Breast epithelium (tissue), 4 donors: ENCODE measurements around the gene HDAC3. TPM values are rescaled to one million over a fixed set of nuclear protein-coding genes. Genes with fewer than 3 reads are reported as not detected.

Experiments used
- DNase-seq, 2 donors: peaks; one replicate each; pipeline ENCODE4 v3.0.0-alpha.2; 2019; ENCODE audit warnings: low spot score in 2 of 2
- H3K27ac ChIP-seq, 2 donors: fragments of 200-600 bp; sonication (generic) in 1 of 2; one replicate each; pipeline ENCODE4 v1.5.1; 2016 to 2019; ENCODE audit warnings: mild to moderate bottlenecking in 1 of 2
- H3K27me3 ChIP-seq, 2 donors: fragments of 200-600 bp; sonication (generic) in 1 of 2; one replicate each; pipeline versions ENCODE4 v1.5.1 to v1.6.0; 2017 to 2019; ENCODE audit warnings: control low read depth in 1 of 2, mild to moderate bottlenecking in 1 of 2
- H3K36me3 ChIP-seq: fragments of 200-600 bp; one replicate; pipeline ENCODE4 v1.5.1; 2019
- H3K4me1 ChIP-seq, 2 donors: fragments of 200-600 bp; sonication (generic); one replicate each; pipeline ENCODE4 v1.5.1; 2016 to 2019; ENCODE audit warnings: control low read depth in 1 of 2
- H3K4me3 ChIP-seq, 3 donors: fragments of 200-600 bp; sonication (generic); 1 replicate in 2 of 3; 2 replicates in 1 of 3; pipeline ENCODE4 v1.5.1; 2016 to 2019; ENCODE audit warnings: mild to moderate bottlenecking in 3 of 3, moderate library complexity in 2 of 3
- H3K9me3 ChIP-seq, 2 donors: fragments of 200-600 bp; sonication (generic) in 1 of 2; one replicate each; pipeline ENCODE4 v1.5.1; 2016 to 2019; ENCODE audit warnings: control low read depth in 1 of 2
- CTCF ChIP-seq, 3 donors: fragments of 450-650 bp; IDR thresholded peaks; one replicate each; pipeline ENCODE4 v1.5.1; 2016 to 2017; ENCODE audit warnings: antibody characterized with exemption in 3 of 3, mild to moderate bottlenecking in 3 of 3, moderate library complexity in 3 of 3
- POLR2A ChIP-seq: fragments of 450-650 bp; IDR thresholded peaks from one replicate; pipeline ENCODE4 v1.6.1; 2016; ENCODE audit warnings: antibody characterized with exemption, mild to moderate bottlenecking, moderate library complexity
- POLR2AphosphoS5 ChIP-seq, 3 donors: sonication (generic); formaldehyde crosslinking; IDR thresholded peaks; one replicate each; pipeline ENCODE4 v1.6.1; 2017; ENCODE audit warnings: antibody characterized with exemption in 3 of 3
- intact Hi-C: fragments of 100-400 bp; cut with DNase I; formaldehyde crosslinking; loops from one replicate; pipeline ENCODE4 v1.15.1; 2023; ENCODE audit warnings: low total_unique reads
- total RNA-seq, 3 donors: library from RNA; depleted of rRNA; stranded (reverse); fragments of >200 nt; gene quantifications; one replicate each; pipeline ENCODE4 v1.1.0, GENCODE V29; 2016

The HDAC3 gene
- total RNA-seq, 3 donors from 2014 or later, result 50.2 to 52.5 (median 52.1) TPM

- no peaks in the 10 kb centered on the region for H3K27me3 ChIP-seq
- intact Hi-C loops, result no loop called here
- no peaks in the 10 kb centered on the region for H3K36me3 ChIP-seq
- H3K9me3 ChIP-seq, result no peaks in the 10 kb centered on the region
- H3K4me3 ChIP-seq, result no peak overlapping the region
- no peaks in the 10 kb centered on the region for H3K4me1 ChIP-seq
- H3K27ac ChIP-seq, result peak overlapping the region; percentile 10 to 64
- TF ChIP-seq POLR2AphosphoS5 (IDR thresholded peaks at IDR 0.05) (no peak), POLR2A (no peak), CTCF (IDR thresholded peaks at IDR 0.05) (no peak)
- peak in 1 of 2 donors; percentile 26 for DNase-seq
Measured at GRCh38 chr5:141605523-141606277, 30.9 kb downstream of the HDAC3 start.

- Histone ChIP-seq H3K4me3 (no peak overlapping the region), H3K27me3 (no peaks in the 10 kb centered on the region), H3K36me3 (no peaks in the 10 kb centered on the region), H3K9me3 (no peaks in the 10 kb centered on the region), H3K27ac (peak overlapping the region; percentile 44 to 70), H3K4me1 (no peaks in the 10 kb centered on the region)
- intact Hi-C loops, result no loop called here
- DNase-seq, result peak in 1 of 2 donors; percentile 61
- no peak for TF ChIP-seq CTCF (IDR thresholded peaks at IDR 0.05)
- TF ChIP-seq POLR2AphosphoS5 (IDR thresholded peaks at IDR 0.05), result peak in 1 of 3 donors; percentile 49
Measured at GRCh38 chr5:141603923-141604717, 32.5 kb downstream of the HDAC3 start.

GRCh38 chr5:141602606-141603005, 34.0 kb downstream of the HDAC3 start:
- H3K9me3 ChIP-seq, result no peaks in the 10 kb centered on the region
- no peaks in the 10 kb centered on the region for H3K27me3 ChIP-seq
- H3K27ac ChIP-seq, result no peak overlapping the region
- no peaks in the 10 kb centered on the region for H3K4me1 ChIP-seq
- no peak for TF ChIP-seq POLR2AphosphoS5 (IDR thresholded peaks at IDR 0.05)
- TF ChIP-seq POLR2A, result no peak
- TF ChIP-seq CTCF (IDR thresholded peaks at IDR 0.05), result no peak
- H3K36me3 ChIP-seq, result no peaks in the 10 kb centered on the region
- no peak overlapping the region for H3K4me3 ChIP-seq
- intact Hi-C loops, result loop anchor here (1.0 kb wide), 1 partner anchor 27 kb away; no protein-coding TSS in a partner anchor
- DNase-seq, result no peak

- no peaks in the 10 kb centered on the region for H3K4me1 ChIP-seq
- no peak for TF ChIP-seq POLR2AphosphoS5 (IDR thresholded peaks at IDR 0.05)
- no peak for TF ChIP-seq POLR2A
- TF ChIP-seq CTCF (IDR thresholded peaks at IDR 0.05), result no peak
- intact Hi-C loops, result no loop called here
- H3K36me3 ChIP-seq, result no peaks in the 10 kb centered on the region
- H3K9me3 ChIP-seq, result no peaks in the 10 kb centered on the region
- no peaks in the 10 kb centered on the region for H3K27me3 ChIP-seq
- no peak overlapping the region for H3K4me3 ChIP-seq
- peak overlapping the region in 1 of 2 donors; percentile 10 for H3K27ac ChIP-seq
- DNase-seq, result no peak
Measured at GRCh38 chr5:141598391-141599345, 38.0 kb downstream of the HDAC3 start.
